ENCODE results near the gene CCDC178. TPM values are rescaled to one million over a fixed set of nuclear protein-coding genes. Genes with fewer than 3 reads are reported as not detected.

The CCDC178 gene
- total and polyA plus RNA-seq, 2 of the 4 experiments (the other 2 are of a cell fraction) = not detected

- Histone ChIP-seq H3K56ac (ENCODE audit: extremely low read depth, insufficient read depth, low read length) (no peak overlapping the region), H3K27me3 (ENCODE audit: control insufficient read depth, insufficient read depth, low read length) (no peaks in the 10 kb centered on the region), H4K20me1 (ENCODE audit: insufficient read depth, low read length) (no peaks in the 10 kb centered on the region), H3K4ac (ENCODE audit: low read depth, low read length) (no peak overlapping the region), H2BK120ac (ENCODE audit: low read depth, low read length) (no peak overlapping the region), H3K23ac (ENCODE audit: low read depth, low read length) (no peak overlapping the region), H2AK9ac (replicated peaks; ENCODE audit: low read depth, low read length, poor library complexity) (no peak overlapping the region), H3K4me1 (ENCODE audit: control insufficient read depth, insufficient read depth, low read length) (no peaks in the 10 kb centered on the region), H3K4me3 (ENCODE audit: insufficient read depth, low read depth, low read length) (no peak overlapping the region), H3K4me2 (ENCODE audit: low read depth, low read length) (no peak overlapping the region), H3K9me3 (ENCODE audit: control insufficient read depth, insufficient read depth, low read length) (no peaks in the 10 kb centered on the region), H3K9ac (ENCODE audit: low read depth, low read length) (no peak overlapping the region), H2BK20ac (ENCODE audit: low read depth, low read length) (no peak overlapping the region), H2AFZ (replicated peaks; ENCODE audit: low read length, poor library complexity) (no peak overlapping the region), H3K18ac (ENCODE audit: low read depth, low read length) (no peak overlapping the region), H4K5ac (ENCODE audit: low read depth, low read length) (no peak overlapping the region), H2AK5ac (ENCODE audit: low read depth, low read length) (no peak overlapping the region), H2BK5ac (ENCODE audit: low read depth, low read length, poor library complexity, severe bottlenecking) (no peak overlapping the region), H3K14ac (replicated peaks; ENCODE audit: low read depth, low read length) (no peak overlapping the region), H2BK15ac (ENCODE audit: low read depth, low read length) (no peak overlapping the region), H3K36me3 (ENCODE audit: control insufficient read depth, insufficient read depth, low read length) (no peaks in the 10 kb centered on the region), H3K9me1 (ENCODE audit: insufficient read depth, low read length) (no peaks in the 10 kb centered on the region), H3K27ac (ENCODE audit: insufficient read depth, low read length) (no peak overlapping the region), H4K8ac (ENCODE audit: low read depth in 2 of 2, low read length in 2 of 2) (no peak overlapping the region), H4K91ac (ENCODE audit: insufficient read depth, low read depth, low read length) (no peak overlapping the region), H3K79me1 (ENCODE audit: low read depth in 1 of 2, low read length in 2 of 2) (no peaks in the 10 kb centered on the region)
- DNase-seq = no peak
- ChIA-PET POLR2A (ENCODE audit: unreplicated experiment) (no interaction called here), CTCF (no interaction called here)
- no CpG with 5 or more reads among the region's 3 CpGs for WGBS, 2 experiments (ENCODE audit: extremely low coverage in 2 of 2, insufficient read length in 1 of 2)
- TF ChIP-seq FOS (IDR thresholded peaks at IDR 0.05; ENCODE audit: low read depth, low read length) (no peak), RFX5 (IDR thresholded peaks at IDR 0.05; ENCODE audit: low read depth, low read length) (no peak), USF2 (IDR thresholded peaks at IDR 0.05; ENCODE audit: low read depth, low read length) (no peak), MAZ (IDR thresholded peaks at IDR 0.05; ENCODE audit: borderline replicate concordance, low read depth, low read length) (no peak), ELK1 (IDR thresholded peaks at IDR 0.05; ENCODE audit: borderline replicate concordance, low read depth, low read length) (no peak), RCOR1 (IDR thresholded peaks at IDR 0.05; ENCODE audit: insufficient replicate concordance, low read length) (no peak), MAFK (IDR thresholded peaks at IDR 0.05; ENCODE audit: low read depth, low read length) (no peak), MXI1 (IDR thresholded peaks at IDR 0.05; ENCODE audit: borderline replicate concordance, low read depth, low read length) (no peak), BHLHE40 (IDR thresholded peaks at IDR 0.05; ENCODE audit: low read depth, low read length) (no peak), RAD21 (IDR thresholded peaks at IDR 0.05; ENCODE audit: low read length) (no peak), CHD1 (IDR thresholded peaks at IDR 0.05; ENCODE audit: low read depth, low read length) (no peak), NFE2L2 (IDR thresholded peaks at IDR 0.05; ENCODE audit: low read depth, low read length) (no peak), CTCF (conservative IDR thresholded peaks at IDR 0.05; ENCODE audit: low read depth, low read length) (no peak), SMC3 (IDR thresholded peaks at IDR 0.05; ENCODE audit: low read depth, low read length) (no peak), POLR2A (IDR thresholded peaks at IDR 0.05; ENCODE audit: low read depth, low read length) (no peak), CEBPB (IDR thresholded peaks at IDR 0.05; ENCODE audit: low read depth, low read length) (no peak)
- intact Hi-C loops (cut with micrococcal nuclease) (no loop called here), dilution Hi-C loops (cut with HindIII; ENCODE audit: low sequenced_read_pairs, unreplicated experiment) (no loop called here), in situ Hi-C loops (cut with MboI; ENCODE audit: low sequenced_read_pairs) (no loop called here)
- no peak for ATAC-seq (ENCODE audit: low read depth)
- no TSS peak for BruUV-seq (replicated peaks)
These were observed 32.0 kb upstream of the CCDC178 start for GRCh38 chr18:33472509-33472908.
